Ishikawa (cell line): ENCODE data around the gene PRSS22.

ENCODE experiments used
- EGR1 ChIP-seq: IDR thresholded peaks from 2 replicates; pipeline ENCODE4 v1.6.1; 2012
- TEAD4 ChIP-seq: IDR thresholded peaks from 2 replicates; pipeline ENCODE4 v1.6.1; 2012

- TF ChIP-seq TEAD4 (no peak), EGR1 (no peak)
These were observed 16.2 kb downstream of the PRSS22 start for GRCh38 chr16:2841606-2842339.
